T-helper 1 cell (primary cell): ENCODE data around the gene CREB5.
"Not testable (repeated sequence)": the region's sequence is repeated elsewhere in the genome, so short reads cannot be mapped to it uniquely, and the experiment has no call there.

Experiments used
- DNase-seq, 5 donors: peaks; one replicate each; pipeline ENCODE4 v3.0.0-alpha.2; 2012 to 2020

CREB5 gene

DNA sequence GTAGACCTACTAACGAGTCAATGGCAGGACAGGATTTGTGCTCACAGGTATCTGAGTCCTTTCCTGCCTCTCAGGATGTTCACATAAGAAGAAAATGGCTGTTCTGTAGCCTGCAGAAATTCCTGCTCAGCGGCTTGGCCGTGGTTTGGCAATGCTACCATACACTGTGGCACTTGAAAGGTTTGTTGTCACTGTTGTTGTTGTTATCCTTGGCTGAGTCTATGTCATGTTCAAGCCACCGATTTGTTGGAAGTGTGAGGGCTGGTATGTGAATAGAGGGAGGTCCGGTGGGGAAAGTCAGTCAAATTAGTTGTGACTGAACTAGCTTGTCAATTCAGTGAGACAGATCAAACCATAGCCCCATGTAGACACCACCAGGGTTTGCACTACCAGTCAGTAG is 345.9 kb downstream of the CREB5 start:
- DNase-seq: no peak

DNA sequence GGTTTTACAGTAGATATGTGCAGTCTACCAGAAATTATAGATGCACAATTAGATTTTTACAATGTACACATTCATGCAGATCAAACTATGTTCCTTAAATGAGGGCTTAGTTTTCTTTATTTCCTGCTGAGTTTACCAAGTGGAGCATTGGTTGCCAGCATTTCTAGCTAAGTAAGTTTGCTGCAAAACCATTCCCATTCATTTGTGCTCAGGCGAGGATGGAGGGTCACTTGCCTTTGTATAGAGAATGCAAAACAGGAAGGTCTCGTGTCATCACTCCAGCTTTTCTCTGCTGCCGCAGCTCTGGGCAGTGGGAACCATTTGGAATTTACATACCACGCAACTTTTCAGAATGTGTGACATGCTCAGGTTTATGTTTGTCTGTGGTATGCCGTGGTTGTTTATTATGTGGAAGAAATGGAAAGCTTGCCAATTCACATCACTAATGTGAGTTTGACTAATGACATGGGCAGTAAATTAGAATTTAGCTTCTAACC is 347.2 kb downstream of the CREB5 start:
- DNase-seq: no peak

DNA sequence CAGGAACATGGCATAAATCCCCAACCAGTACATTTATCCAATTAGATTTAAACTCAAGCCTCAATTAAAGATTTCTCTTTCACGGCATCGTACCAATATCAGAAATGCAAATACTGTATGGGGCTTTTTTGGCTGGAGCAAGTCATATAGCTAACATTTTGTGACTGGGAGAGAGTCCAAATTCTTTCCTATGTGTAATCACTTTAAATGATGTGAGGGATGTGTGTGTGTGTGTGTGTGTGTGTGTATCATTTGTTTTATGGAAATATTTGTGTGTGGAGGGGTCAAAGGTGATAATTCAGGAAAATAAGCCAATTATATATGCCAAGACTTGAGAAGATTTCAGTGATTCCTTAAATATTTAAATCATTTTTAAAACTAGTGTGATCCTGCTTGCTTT is 349.2 kb downstream of the CREB5 start:
- DNase-seq: no peak

DNA sequence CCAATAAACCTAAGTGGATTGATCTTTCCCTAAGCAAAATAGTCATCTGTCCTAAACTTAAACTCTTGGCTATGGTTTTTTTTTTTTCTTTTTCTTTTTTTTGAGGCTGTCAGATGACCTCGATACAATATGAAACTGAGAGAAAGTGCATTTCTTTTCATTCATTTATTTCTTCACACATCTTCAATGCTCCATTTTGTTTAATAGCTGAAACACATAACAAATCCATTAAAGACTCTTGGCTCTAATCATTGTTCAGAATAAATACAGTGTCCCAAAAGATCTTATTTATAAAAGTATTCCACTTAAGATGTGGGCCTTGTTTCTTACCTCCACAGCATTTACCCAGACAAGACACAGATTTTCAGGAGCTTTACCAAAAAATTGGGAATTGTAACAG is 350.3 kb downstream of the CREB5 start:
- DNase-seq: no peak

DNA sequence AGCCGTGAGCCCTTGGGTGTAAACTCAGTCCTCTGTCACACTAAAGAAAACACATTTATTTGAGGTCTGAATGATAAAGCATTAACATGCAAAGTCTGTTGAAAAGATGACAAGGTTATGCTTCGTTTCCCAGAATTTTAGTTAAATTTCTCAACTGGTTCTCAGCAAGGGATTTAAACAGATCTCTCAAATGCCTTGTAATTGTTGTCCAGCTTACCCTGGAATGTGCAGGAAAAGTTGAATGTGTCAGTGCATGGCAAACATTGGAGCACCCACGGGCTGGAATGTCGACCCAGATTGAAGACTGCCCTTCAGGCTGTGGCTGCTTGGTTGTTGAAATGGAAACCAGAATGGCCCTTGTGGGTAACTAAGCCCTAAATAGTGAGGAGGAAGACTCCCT is 354.0 kb downstream of the CREB5 start:
- DNase-seq: no peak

DNA sequence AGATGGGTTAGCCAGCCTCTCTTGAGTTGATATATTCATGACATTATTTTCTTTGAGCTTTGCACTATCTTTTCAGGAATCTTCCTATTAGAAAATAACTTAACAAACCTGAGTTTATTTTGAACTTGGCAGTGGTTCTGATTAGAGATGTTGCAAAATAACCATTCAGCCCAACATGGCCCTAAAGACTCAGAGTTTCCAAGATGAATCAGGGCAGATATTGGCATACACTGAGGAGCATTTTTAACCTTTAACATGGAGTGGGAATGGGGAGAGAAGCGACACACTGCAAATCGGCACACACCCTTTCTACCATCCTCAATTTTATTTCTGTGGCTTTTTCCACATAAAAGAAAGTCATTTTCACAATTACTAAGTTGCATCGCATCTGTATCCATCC is 355.0 kb downstream of the CREB5 start:
- no peak for DNase-seq

DNA sequence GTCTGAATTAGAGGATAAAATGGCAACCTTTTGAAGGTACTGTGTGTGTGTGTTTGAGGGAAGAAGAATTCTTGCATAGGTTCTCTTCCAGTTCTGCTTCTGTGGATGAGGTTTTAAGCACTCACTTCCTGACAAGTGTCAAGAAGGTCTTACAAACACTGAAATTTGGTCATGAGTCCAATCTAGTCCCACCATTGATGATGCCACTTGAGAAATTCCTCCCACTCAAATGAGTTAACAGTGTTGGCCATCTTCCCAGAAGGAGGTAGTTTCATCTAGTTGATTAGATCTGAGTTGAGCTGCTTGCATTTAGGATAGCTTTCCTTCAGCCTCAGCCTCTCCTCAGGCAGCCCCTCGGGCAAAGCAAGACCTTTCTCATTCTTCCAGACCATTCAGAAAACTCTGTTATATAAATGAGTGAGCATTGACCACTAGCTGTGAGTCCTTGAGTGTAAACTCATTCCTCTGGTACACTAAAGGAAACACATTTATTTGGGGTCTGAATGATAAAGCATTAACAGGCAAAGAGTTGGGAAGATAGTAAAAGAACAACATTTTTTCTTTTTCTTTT is 356.3 kb downstream of the CREB5 start:
- no peak for DNase-seq

DNA sequence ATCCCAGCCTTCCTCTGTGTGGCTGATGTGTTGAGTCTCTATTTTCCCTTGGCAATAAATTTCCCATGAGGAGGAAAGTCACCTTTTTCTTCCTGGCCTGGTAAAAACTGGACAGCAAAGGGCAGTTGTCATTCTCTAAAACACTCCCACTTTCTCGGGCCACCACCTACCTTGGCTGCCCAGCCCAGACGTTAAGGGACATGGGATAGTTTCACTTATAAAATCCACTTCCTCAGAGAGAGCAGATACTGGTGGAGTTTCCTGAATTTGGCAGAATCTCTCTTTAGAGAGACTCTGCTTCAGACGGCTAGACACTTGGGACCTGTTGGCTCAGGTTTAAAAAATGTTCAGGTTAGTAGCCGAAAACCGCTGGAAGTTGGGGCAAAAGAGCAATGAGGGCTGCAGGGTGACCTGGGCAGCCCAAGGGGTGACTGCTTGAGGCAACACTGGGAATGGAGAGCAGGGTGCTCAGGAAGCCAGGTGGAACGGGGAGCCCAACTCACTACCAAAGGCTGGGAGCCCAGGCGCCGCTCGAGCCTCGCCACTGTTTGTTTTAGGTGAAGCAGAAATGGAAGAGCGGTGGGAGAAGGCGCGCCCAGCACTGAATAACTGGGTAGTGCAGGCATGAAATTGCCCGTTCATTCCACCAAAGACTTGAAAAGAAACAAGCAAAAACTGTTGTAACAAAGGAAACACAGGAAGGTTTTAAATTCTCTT is 359.7 kb downstream of the CREB5 start:
- DNase-seq: no peak

DNA sequence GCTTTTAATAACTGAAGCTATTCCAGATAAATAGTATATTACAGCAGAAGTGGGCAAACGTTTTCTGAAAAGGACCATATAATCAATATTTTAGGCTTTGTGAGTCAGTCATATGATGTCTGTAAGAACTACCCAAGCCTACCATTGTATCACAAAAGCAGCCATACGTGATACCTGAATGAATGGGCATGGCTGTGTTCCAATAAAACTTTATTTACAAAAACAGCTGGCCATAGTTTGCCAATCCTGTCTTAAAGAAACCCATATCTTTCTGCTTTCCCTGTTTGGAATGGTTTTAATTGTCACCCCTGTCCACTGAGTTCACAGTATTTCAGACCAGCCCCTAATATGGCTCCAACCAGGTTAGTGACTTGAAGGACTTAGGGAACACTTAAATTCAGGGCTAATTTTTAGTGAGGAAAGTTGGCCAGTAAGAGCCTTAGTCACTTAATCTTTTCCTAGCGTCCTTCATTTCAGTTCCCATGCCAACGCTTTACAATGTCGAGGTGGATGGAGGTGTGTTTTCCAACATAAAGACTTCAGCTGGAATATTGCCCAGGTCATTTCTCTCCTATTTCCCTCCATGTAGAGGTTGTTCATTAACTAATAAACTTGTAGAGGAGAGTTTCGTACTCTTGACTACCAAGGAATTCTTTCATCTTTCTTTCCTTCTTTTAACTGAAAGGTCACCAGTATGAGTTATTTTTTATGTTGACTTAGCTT is 361.3 kb downstream of the CREB5 start:
- no peak for DNase-seq

DNA sequence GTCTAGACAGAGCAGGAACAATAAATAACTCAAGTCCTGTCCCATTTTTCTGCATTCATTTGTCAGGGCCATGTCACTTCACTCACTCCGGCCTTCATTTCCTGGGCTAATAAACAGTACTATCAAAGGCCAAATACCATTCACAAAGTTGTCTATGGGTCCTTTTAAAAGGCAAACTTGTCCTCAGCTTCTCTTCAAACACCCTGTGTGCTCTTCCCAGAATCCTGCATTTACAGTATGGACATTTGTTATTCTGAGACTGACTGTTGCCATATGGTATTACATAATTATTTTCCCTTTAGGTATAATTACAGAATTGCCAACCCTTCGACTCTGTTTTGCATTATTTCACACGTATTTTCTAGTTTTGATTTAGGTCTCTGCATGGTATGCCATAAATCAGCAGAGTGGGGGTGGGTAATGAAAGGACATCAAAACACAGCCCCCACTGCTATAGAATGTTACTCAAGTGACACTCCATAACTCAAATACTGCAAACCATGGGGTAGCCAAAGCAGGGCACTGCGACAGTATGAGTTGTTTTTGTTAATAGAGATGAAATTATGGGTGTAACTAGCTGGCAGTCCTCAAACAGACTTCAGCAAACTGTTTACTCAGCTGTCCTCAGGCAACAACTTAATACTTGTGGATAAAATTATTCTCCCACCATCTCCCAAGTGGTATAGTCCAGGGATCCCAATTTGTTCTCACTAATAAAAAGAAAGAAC is 362.1 kb downstream of the CREB5 start:
- DNase-seq: no peak

DNA sequence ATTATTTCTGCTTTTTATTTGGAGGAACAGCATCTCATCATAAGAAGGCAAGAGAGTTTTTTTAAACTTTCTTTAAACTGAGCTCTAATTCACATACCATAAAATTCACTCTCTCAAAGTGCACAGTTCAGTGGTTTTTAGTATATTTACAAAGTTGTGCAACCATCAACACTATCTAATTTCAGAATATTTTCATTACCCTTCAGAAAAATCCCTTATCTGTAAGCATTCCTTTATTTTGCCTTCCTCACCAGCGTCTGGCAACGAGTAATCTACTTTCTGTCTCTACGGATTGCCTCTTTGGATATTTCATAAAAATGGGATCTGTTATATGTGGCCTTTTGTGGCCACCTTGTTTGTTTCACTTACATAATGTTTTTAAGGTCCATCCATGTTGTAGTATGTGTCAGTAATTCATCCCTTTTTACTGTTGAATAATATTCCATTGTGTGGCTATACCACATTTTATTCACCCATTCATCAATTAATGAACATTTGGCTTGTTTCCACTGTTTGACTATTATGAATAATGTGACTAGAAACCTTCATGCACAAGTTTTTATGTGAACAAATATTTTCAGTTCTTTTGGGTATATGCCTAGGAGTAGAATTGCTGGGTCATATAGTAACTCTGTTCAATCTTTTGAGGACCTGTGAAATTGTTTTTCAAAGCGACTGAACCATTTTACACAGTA is 364.3 kb downstream of the CREB5 start:
- no peak for DNase-seq

DNA sequence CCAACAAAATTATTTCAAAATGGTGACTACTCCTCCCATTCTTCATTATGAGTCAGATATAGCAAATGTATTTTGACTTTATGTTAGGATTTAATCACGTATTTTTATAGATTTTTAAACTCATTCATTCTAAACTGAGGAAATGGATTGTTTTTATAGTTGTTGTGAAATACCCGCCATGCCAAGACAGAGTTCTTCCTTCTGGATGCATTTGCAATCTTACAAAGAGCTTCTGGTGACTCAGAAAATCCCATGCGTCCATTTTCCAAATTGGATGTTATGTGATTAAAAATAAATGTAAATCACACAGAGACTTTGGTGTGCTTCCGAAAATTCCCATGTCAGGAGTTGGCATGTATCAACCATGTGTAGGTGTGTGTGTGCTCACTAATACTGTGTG is 366.5 kb downstream of the CREB5 start:
- no peak for DNase-seq

DNA sequence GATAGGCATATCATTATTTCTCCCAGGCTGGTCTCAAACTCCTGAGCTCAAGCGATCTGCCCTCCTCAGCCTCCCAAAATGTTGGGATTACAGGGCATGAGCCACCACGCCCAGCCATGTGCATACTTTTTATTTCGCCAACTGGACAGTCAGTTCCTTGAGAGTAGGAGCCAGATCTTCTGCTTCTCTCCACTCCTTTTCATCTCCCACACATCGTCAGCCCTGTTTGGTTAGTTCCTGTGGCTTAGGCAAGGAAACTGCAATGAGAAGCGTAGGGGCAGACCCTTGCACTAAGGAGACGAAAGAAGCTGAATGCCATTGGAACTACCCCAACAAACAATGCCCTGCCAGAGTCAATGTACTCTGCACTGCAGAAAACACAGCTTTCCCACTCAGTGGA is 367.6 kb downstream of the CREB5 start:
- DNase-seq: no peak

DNA sequence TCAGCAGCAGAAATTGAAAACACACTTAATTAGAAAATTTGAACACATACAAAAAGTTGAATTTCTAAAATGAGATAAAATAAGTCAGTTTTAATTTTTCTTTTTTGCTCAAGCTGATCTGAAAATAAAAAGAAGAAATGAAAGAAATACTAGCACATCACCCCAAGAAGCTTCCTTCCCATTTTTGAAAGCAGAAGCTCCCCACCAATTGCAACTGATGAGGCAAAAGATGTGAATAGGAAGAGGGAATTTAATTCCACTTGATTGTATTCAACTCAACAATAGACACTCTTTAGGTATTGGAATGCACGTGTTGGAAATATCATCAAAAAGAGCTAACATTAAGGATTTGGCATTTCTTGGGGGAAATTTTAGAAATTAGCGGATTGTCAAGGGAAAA is 370.0 kb downstream of the CREB5 start:
- DNase-seq: no peak

DNA sequence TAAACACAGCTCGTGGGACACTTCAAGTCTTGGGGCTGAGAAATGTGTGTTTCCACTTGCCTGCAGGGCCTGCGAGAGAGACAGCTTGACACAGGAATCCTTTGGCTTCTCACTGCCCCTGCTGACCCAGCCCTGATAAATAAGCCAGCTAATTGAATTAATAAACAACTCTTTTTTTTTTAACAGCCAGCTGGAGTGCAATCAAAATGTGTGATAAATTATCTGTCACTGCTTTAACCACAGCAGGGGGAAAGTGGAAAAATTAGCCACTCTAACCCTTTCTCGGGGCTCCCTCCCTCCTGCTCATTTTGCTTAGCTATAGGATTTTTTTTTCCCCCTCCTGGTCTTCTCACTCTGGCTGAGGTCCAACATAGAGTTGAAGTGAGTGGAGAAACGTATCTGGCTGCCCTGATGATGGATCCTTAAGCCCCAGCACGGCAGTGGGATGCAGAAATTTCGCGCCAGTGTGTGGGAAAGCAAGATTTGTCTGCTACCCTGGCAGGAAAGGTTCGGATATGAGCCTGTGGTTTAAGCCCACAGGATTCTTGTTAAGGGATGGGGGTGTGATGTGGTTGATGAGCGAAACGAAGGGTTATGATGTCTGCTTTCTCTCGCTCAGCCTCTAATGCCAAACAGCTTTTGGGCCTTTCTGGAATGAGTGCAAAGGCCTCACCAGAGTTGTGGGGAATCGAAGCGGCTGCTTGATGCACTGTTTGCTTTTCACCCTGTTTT is 372.0 kb downstream of the CREB5 start:
- DNase-seq: no peak

DNA sequence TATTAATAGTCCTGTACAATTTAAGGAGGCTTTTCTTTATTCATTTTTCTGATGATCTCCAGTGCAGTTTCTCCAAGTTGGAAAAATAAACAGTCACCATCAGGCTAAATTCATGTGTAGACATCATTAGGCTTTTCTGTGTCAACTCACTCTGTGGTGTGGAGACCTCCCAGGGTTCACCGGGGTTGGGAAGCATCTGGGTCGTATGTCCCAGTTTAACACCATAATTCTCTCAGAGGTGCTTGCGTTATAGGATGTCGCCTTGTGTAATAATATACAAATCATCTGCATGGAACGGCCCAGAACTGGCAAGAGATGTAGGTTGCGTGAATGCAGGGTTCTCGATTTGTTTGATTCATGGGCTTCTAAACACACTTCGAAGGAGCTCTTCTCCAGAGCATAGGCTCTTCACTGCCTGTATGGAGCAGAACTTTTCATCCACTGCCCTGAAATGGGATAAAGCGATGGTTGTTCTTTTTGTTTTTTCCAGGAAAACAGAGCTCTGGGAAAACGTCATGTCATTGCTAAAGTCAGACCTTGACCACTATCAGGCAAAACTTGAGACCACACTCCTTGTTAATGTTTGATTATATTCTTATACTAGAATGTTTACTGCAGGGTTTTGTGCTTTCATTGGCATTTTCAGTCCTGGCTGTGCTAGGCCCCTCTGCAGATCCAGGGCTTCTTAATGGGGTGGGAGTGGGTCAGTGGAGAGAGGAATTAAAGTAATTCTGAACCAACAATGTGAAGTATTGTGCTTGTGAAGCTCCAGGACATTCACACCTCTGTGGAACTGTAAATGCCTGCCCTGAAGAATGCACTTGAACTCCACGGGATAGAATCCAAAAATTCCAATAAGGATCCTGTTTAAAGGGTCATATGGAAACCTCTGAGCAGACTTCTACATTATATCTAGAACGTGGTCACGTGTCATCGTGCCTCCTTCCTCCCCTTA is 373.0 kb downstream of the CREB5 start:
- no peak for DNase-seq

DNA sequence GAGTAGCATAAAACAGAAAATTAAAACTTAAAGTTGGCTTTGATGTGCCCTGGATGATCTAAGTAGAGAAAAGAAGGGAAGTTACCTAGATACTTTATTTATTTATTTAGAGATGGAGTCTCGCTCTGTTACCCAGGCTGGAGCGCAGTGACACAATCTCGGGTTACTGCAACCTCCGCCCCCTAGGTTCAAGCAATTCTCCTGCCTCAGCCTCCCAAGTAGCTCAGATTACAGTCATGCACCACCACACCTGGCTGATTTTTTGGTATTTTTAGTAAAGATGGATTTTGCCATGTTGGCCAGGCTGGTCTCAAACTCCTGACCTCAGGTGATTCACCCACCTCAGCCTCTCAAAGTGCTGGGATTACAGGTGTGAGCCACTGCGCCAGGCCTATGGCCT is 373.8 kb downstream of the CREB5 start:
- not testable (repeated sequence) for DNase-seq

DNA sequence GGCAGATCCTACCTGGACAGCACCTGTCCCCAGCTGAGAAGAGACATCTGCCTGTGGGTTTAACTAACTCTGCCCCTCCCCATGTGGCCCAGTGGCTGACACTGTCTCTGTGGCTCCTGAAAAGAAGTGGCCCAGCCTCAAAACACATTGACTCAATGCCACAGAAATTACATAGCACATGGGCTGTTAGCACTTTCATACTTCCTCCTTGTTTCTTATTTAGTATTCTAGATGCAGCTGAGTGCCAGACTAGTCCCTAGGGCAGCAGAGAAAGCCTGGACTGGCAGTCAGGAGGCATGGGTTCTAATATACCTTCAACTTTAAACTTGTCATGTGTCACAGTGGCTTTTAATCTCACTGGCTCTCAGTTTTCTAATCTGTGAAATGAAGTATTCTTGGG is 374.8 kb downstream of the CREB5 start:
- DNase-seq: no peak

DNA sequence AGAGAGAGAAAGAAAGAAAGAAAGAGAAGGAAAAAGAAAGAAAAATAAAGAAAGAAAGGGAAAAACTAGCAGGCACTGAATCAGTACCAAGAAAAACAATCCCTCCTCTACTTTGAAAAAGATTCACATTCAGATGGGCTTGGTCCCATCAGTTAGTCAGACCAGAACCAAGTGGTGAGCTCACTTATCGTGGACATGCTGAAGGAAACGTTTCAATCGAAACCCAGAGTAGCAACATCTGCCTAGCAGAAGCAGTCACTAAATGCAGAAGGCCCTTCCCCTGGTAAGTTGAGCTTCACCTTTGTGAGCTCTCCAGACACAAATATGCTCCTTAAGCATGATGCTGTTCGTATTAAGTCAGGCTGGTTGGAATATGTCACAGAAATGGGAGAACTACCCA is 378.1 kb downstream of the CREB5 start:
- DNase-seq: no peak

DNA sequence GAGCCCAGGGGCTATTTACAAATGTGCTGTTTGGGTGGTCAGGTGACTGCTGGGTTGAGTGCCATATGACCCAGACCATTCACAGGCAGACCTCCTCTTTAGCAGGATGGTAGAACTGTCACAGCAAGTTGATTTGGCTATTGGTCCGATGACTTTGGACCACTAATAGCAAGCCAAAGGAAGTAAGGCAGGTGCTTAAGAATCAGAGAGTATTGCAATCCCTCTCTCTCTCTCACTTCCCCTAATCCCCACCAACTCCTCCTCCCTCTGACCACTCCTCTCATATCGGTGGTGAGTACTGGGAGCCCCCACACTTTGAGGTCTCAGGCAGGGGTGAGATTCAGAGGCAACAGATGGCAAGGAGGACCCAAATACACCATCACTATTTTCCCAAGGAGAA is 380.5 kb downstream of the CREB5 start:
- no peak for DNase-seq
